DMS114 treated with DMSO at 0.1 percent for 48 hours (cell line): ENCODE results near the gene HEMGN.

Experiments used
- DNase-seq: peaks from one replicate; lab custom pipeline; 2025; ENCODE audit not compliant: unreplicated experiment; lab: John Stamatoyannopoulos, UW

The HEMGN gene

GRCh38 chr9:97933297-97933998, 4.5 kb downstream of the HEMGN start:
- no peak for DNase-seq

GRCh38 chr9:97930972-97931371, 7.0 kb downstream of the HEMGN start:
- DNase-seq = no peak

- no peak for DNase-seq
These were observed 8.9 kb downstream of the HEMGN start for GRCh38 chr9:97928986-97929604.

- no peak for DNase-seq
These were observed 12.3 kb downstream of the HEMGN start for GRCh38 chr9:97925497-97926334.

GRCh38 chr9:97924386-97924785, 13.6 kb downstream of the HEMGN start:
- no peak for DNase-seq

- DNase-seq = peak; percentile 75
These were observed 14.4 kb downstream of the HEMGN start for GRCh38 chr9:97923529-97924108.

GRCh38 chr9:97921959-97922724, 15.8 kb downstream of the HEMGN start, which contains the start of gene TRMO:
Gene TRMO, minus strand, starts transcription at chr9:97922500. Its CDS starts 7 bp downstream, at chr9:97922493.
- DNase-seq = peak; percentile 85

- DNase-seq = no peak
These were observed 18.7 kb downstream of the HEMGN start for GRCh38 chr9:97919217-97919813.

GRCh38 chr9:97918611-97919010, 19.4 kb downstream of the HEMGN start:
- no peak for DNase-seq

GRCh38 chr9:97911970-97912369, 26.0 kb downstream of the HEMGN start:
- no peak for DNase-seq

- no peak for DNase-seq
These were observed 26.4 kb downstream of the HEMGN start for GRCh38 chr9:97911528-97911927.

GRCh38 chr9:97910357-97910756, 27.6 kb downstream of the HEMGN start:
- DNase-seq = no peak

- no peak for DNase-seq
These were observed 29.3 kb downstream of the HEMGN start for GRCh38 chr9:97908705-97909104.

GRCh38 chr9:97907632-97908031, 30.3 kb downstream of the HEMGN start:
- DNase-seq = no peak

GRCh38 chr9:97907046-97907445, 30.9 kb downstream of the HEMGN start:
- DNase-seq = no peak

- no peak for DNase-seq
These were observed 31.6 kb downstream of the HEMGN start for GRCh38 chr9:97906236-97906831.

- DNase-seq = no peak
These were observed 32.7 kb downstream of the HEMGN start for GRCh38 chr9:97905228-97905627.

- no peak for DNase-seq
These were observed 33.2 kb downstream of the HEMGN start for GRCh38 chr9:97904725-97905124.

GRCh38 chr9:97903177-97903576, 34.8 kb downstream of the HEMGN start:
- no peak for DNase-seq
